Mesenchymal stem cell (in vitro differentiated cells and primary cell): Measurements from ENCODE around the gene ECSCR.
A peak's percentile ranks its signal among the peaks of the same experiment; 100 is the strongest.

Experiments
- DNase-seq: peaks from one replicate; pipeline ENCODE4 v3.0.0-alpha.2; 2013
- H2AFZ ChIP-seq: one replicate; pipeline ENCODE4 v1.6.1; 2013; ENCODE audit warnings: low read depth, mild to moderate bottlenecking, control low read depth, inconsistent platforms, low read length, moderate library complexity
- H2AK5ac ChIP-seq: 2 replicates; pipeline ENCODE4 v1.6.1; 2013; ENCODE audit warnings: low read length, moderate library complexity, mild to moderate bottlenecking, inconsistent platforms; ENCODE audit not compliant: severe bottlenecking
- H2BK120ac ChIP-seq: one replicate; pipeline ENCODE4 v1.6.1; 2013; ENCODE audit warnings: low read depth, mild to moderate bottlenecking, inconsistent platforms, low read length, moderate library complexity
- H2BK12ac ChIP-seq, 2 experiments: one replicate each; pipeline ENCODE4 v1.6.1; 2013; ENCODE audit warnings: inconsistent platforms in 2 of 2, low read length in 2 of 2, mild to moderate bottlenecking in 2 of 2, moderate library complexity in 2 of 2, control low read depth in 1 of 2
- H2BK15ac ChIP-seq: one replicate; pipeline ENCODE4 v1.6.1; 2013; ENCODE audit warnings: mild to moderate bottlenecking, low read depth, inconsistent platforms; ENCODE audit not compliant: poor library complexity, severe bottlenecking
- H2BK5ac ChIP-seq: 2 replicates; pipeline ENCODE4 v1.6.1; 2013; ENCODE audit warnings: low read depth, mild to moderate bottlenecking, low read length, control low read depth, inconsistent platforms; ENCODE audit not compliant: poor library complexity, severe bottlenecking
- H3K14ac ChIP-seq, 2 experiments: one replicate each; pipeline ENCODE4 v1.6.1; 2013; ENCODE audit warnings: inconsistent platforms in 2 of 2, low read length in 2 of 2, control low read depth in 1 of 2, mild to moderate bottlenecking in 1 of 2, moderate library complexity in 1 of 2
- H3K18ac ChIP-seq, 2 experiments: one replicate each; pipeline ENCODE4 v1.6.1; 2013; ENCODE audit warnings: inconsistent platforms in 2 of 2, low read length in 2 of 2, control low read depth in 1 of 2, low read depth in 1 of 2, mild to moderate bottlenecking in 1 of 2
- H3K23ac ChIP-seq, 2 experiments: one replicate each; pipeline ENCODE4 v1.6.1; 2013; ENCODE audit warnings: inconsistent platforms in 2 of 2, low read length in 2 of 2, mild to moderate bottlenecking in 2 of 2, moderate library complexity in 2 of 2, control low read depth in 1 of 2
- H3K27ac ChIP-seq: 2 replicates; pipeline ENCODE4 v1.5.1; 2013; ENCODE audit warnings: mild to moderate bottlenecking, moderate library complexity, low read length, control low read depth, inconsistent platforms; ENCODE audit not compliant: poor library complexity, severe bottlenecking
- H3K27me3 ChIP-seq, 2 experiments: 2 replicates each; pipeline versions ENCODE4 v1.6.1 to v1.7.0; 2013; ENCODE audit warnings: low read length in 2 of 2, mild to moderate bottlenecking in 2 of 2, moderate library complexity in 2 of 2, control low read depth in 1 of 2, inconsistent platforms in 1 of 2; ENCODE audit not compliant: control insufficient read depth in 1 of 2, insufficient read depth in 1 of 2
- H3K36me3 ChIP-seq, 2 experiments: 2 replicates each; pipeline versions ENCODE4 v1.6.1 to v1.7.0; 2013; ENCODE audit warnings: low read length in 2 of 2, control low read depth in 1 of 2, inconsistent platforms in 1 of 2, low read depth in 1 of 2, mild to moderate bottlenecking in 1 of 2; ENCODE audit not compliant: insufficient read depth in 2 of 2, control insufficient read depth in 1 of 2
- H3K4ac ChIP-seq, 2 experiments: one replicate each; pipeline ENCODE4 v1.6.1; 2013; ENCODE audit warnings: inconsistent platforms in 2 of 2, low read length in 2 of 2, mild to moderate bottlenecking in 2 of 2, moderate library complexity in 2 of 2, control low read depth in 1 of 2, low read depth in 1 of 2
- H3K4me1 ChIP-seq: 2 replicates; pipeline ENCODE4 v1.6.1; 2013; ENCODE audit warnings: low read depth, low read length, control low read depth; ENCODE audit not compliant: control insufficient read depth, insufficient read depth
- H3K4me2 ChIP-seq: 2 replicates; pipeline ENCODE4 v1.6.1; 2013; ENCODE audit warnings: low read length, mild to moderate bottlenecking, inconsistent platforms; ENCODE audit not compliant: poor library complexity, severe bottlenecking
- H3K4me3 ChIP-seq, 2 experiments: 2 replicates each; pipeline versions ENCODE4 v1.5.1 to v1.7.0; 2013; ENCODE audit warnings: low read length in 2 of 2, mild to moderate bottlenecking in 2 of 2, control low read depth in 1 of 2, low read depth in 1 of 2; ENCODE audit not compliant: insufficient read depth in 1 of 2
- H3K79me1 ChIP-seq: replicated peaks from 2 replicates; pipeline ENCODE4 v1.6.1; 2013; ENCODE audit warnings: mild to moderate bottlenecking, control low read depth, low read length, inconsistent platforms; ENCODE audit not compliant: poor library complexity, severe bottlenecking
- H3K9ac ChIP-seq: 2 replicates; pipeline ENCODE4 v1.7.0; 2013; ENCODE audit warnings: mild to moderate bottlenecking, low read length, moderate library complexity
- H3K9me3 ChIP-seq: 2 replicates; pipeline ENCODE4 v1.7.0; 2013; ENCODE audit warnings: mild to moderate bottlenecking, low read length; ENCODE audit not compliant: control insufficient read depth
- H4K8ac ChIP-seq: one replicate; pipeline ENCODE4 v1.6.1; 2013; ENCODE audit warnings: inconsistent platforms, mild to moderate bottlenecking, low read length, moderate library complexity
- H4K91ac ChIP-seq: one replicate; pipeline ENCODE4 v1.6.1; 2013; ENCODE audit warnings: mild to moderate bottlenecking, low read length, inconsistent platforms
- WGBS: methylation state at CpG from one replicate; pipeline ENCODE4 v1.1.7; 2013; ENCODE audit warnings: mixed read lengths; 5-methylcytosine and 5-hydroxymethylcytosine counted together

ECSCR gene

GRCh38 chr5:139473565-139473964 lies 11.0 kb upstream of the ECSCR start:
- H3K18ac ChIP-seq = peak overlapping the region; percentile 16 to 35

GRCh38 chr5:139473105-139473504 lies 10.6 kb upstream of the ECSCR start:
- no peak overlapping the region for H3K4me2 ChIP-seq
- no peak overlapping the region for H2BK5ac ChIP-seq
- H3K4me3 ChIP-seq = no peak overlapping the region
- H2AK5ac ChIP-seq = peak overlapping the region; percentile 4
- H3K14ac ChIP-seq = peak overlapping the region in 1 of 2 experiments; percentile 61
- peak overlapping the region; percentile 42 for H2BK120ac ChIP-seq
- peaks cover 28 to 30% of the 10 kb centered on the region in 2 experiments for H3K36me3 ChIP-seq
- DNase-seq = no peak
- peaks cover 15% of the 10 kb centered on the region for H3K4me1 ChIP-seq
- WGBS = 54% methylated on average over 8 of the region's 8 CpGs
- peaks cover under 1% of the 10 kb centered on the region for H3K79me1 ChIP-seq
- peak overlapping the region in 1 of 2 experiments; percentile 53 for H3K4ac ChIP-seq
- no peaks in the 10 kb centered on the region for H3K27me3 ChIP-seq
- no peak overlapping the region for H4K91ac ChIP-seq
- H3K9ac ChIP-seq = peak overlapping the region; percentile 31
- no peak overlapping the region for H3K23ac ChIP-seq
- no peaks in the 10 kb centered on the region for H3K9me3 ChIP-seq
- peak overlapping the region in 1 of 2 experiments; percentile 16 for H3K18ac ChIP-seq
- peak overlapping the region in 1 of 2 experiments; percentile 45 for H2BK12ac ChIP-seq
- H4K8ac ChIP-seq = peak overlapping the region; percentile 59
- no peak overlapping the region for H3K27ac ChIP-seq
- no peak overlapping the region for H2BK15ac ChIP-seq
- no peak overlapping the region for H2AFZ ChIP-seq

More at GRCh38 chr5:139473565-139473964, 11.0 kb upstream of the ECSCR start:
- Histone ChIP-seq H3K9me3 (no peaks in the 10 kb centered on the region), H3K4me1 (peaks cover 12% of the 10 kb centered on the region), H3K27me3 (no peaks in the 10 kb centered on the region), H3K27ac (no peak overlapping the region), H2BK12ac (peak overlapping the region in 1 of 2 experiments; percentile 18), H2BK5ac (no peak overlapping the region), H2BK15ac (no peak overlapping the region), H3K14ac (no peak overlapping the region), H3K4ac (peak overlapping the region in 1 of 2 experiments; percentile 53), H2AFZ (no peak overlapping the region), H3K4me3 (no peak overlapping the region), H3K9ac (peak overlapping the region; percentile 31), H2AK5ac (no peak overlapping the region), H4K91ac (no peak overlapping the region), H2BK120ac (no peak overlapping the region), H3K36me3 (peaks cover 33 to 34% of the 10 kb centered on the region in 2 experiments), H3K23ac (no peak overlapping the region), H4K8ac (peak overlapping the region; percentile 13), H3K4me2 (no peak overlapping the region), H3K79me1 (peaks cover 4% of the 10 kb centered on the region)
- 87% methylated on average over 2 of the region's 2 CpGs for WGBS
- no peak for DNase-seq

GRCh38 chr5:139472386-139473030 lies 10.0 kb upstream of the ECSCR start:
- H3K4me2 ChIP-seq = no peak overlapping the region
- WGBS = 88% methylated on average over 13 of the region's 15 CpGs
- H3K23ac ChIP-seq = no peak overlapping the region

GRCh38 chr5:139470821-139471300 lies 8.3 kb upstream of the ECSCR start, which contains the start of gene SMIM33:
TSS of gene SMIM33 (plus strand) at chr5:139471004. CDS start at chr5:139471122, 118 bp downstream.
- H3K79me1 ChIP-seq = no peaks in the 10 kb centered on the region
- no peak within 1 kb of the TSS for H3K9ac ChIP-seq
- H3K18ac ChIP-seq = no peak within 1 kb of the TSS
- H2BK5ac ChIP-seq = peak within 1 kb of the TSS; percentile 47
- H2BK12ac ChIP-seq = peak within 1 kb of the TSS in 1 of 2 experiments; percentile 22
- H2AK5ac ChIP-seq = no peak within 1 kb of the TSS
- peak within 1 kb of the TSS in 1 of 2 experiments; percentile 30 for H3K4me3 ChIP-seq
- no peak within 1 kb of the TSS for H2BK15ac ChIP-seq
- no peaks in the 10 kb centered on the region for H3K27me3 ChIP-seq
- peaks cover 11% of the 10 kb centered on the region in 2 experiments for H3K36me3 ChIP-seq
- H2BK120ac ChIP-seq = no peak within 1 kb of the TSS
- H4K91ac ChIP-seq = no peak within 1 kb of the TSS
- H3K4me2 ChIP-seq = no peak within 1 kb of the TSS
- H3K27ac ChIP-seq = no peak within 1 kb of the TSS
- WGBS = 87% methylated on average over 7 of the region's 9 CpGs
- H3K14ac ChIP-seq = peak within 1 kb of the TSS in 1 of 2 experiments; percentile 63
- no peak within 1 kb of the TSS for H3K4ac ChIP-seq
- no peaks in the 10 kb centered on the region for H3K9me3 ChIP-seq
- H3K23ac ChIP-seq = no peak within 1 kb of the TSS
- H3K4me1 ChIP-seq = peaks cover 15% of the 10 kb centered on the region
- no peak within 1 kb of the TSS for H4K8ac ChIP-seq
- no peak within 1 kb of the TSS for H2AFZ ChIP-seq
- DNase-seq = no peak

More at GRCh38 chr5:139472386-139473030, 10.0 kb upstream of the ECSCR start:
- Histone ChIP-seq H4K8ac (no peak overlapping the region), H3K18ac (peak overlapping the region; percentile 16 to 18), H2BK5ac (no peak overlapping the region), H3K27ac (no peak overlapping the region), H3K9me3 (no peaks in the 10 kb centered on the region), H2AFZ (no peak overlapping the region), H3K27me3 (no peaks in the 10 kb centered on the region), H4K91ac (no peak overlapping the region), H2BK15ac (no peak overlapping the region), H3K4me3 (no peak overlapping the region), H3K9ac (no peak overlapping the region), H3K79me1 (no peaks in the 10 kb centered on the region), H3K14ac (no peak overlapping the region), H3K4me1 (peaks cover 15% of the 10 kb centered on the region), H3K36me3 (peaks cover 23 to 24% of the 10 kb centered on the region in 2 experiments), H2BK12ac (peak overlapping the region in 1 of 2 experiments; percentile 37), H2AK5ac (peak overlapping the region; percentile 22), H3K4ac (no peak overlapping the region), H2BK120ac (no peak overlapping the region)
- DNase-seq = no peak
